ENCODE data around the gene OR7G2.

GRCh38 chr19:9058905-9059667 is 48.2 kb downstream of the OR7G2 start:
- TF ChIP-seq POLR2A (IDR thresholded peaks at IDR 0.05; ENCODE audit: low read depth, low read length): no peak
- no peak for TF ChIP-seq CTCF (IDR thresholded peaks at IDR 0.05; ENCODE audit: extremely low read depth in 1 of 2, insufficient read depth in 1 of 2, low read depth in 1 of 2, low read length in 2 of 2)
- TF ChIP-seq POLR2AphosphoS5 (IDR thresholded peaks at IDR 0.05; ENCODE audit: insufficient read depth, low read depth, low read length): no peak
- no peak for TF ChIP-seq JUN (IDR thresholded peaks at IDR 0.05; ENCODE audit: borderline replicate concordance, insufficient read depth, insufficient read length, low read depth)
